Esophagus muscularis mucosa (tissue), 4 donors: Measurements from ENCODE around the gene PTPRJ. TPM values are rescaled to one million over a fixed set of nuclear protein-coding genes. Genes with fewer than 3 reads are reported as not detected.
A peak's percentile ranks its signal among the peaks of the same experiment; 100 is the strongest.

Experiments
- DNase-seq: peaks from one replicate; pipeline ENCODE4 v3.0.0-alpha.2; 2017; ENCODE audit errors: extremely low spot score
- H3K27ac ChIP-seq, 4 donors: fragments of 200-600 bp; sonication (generic); replicated peaks in 1 of 4; 1 replicate in 3 of 4; 2 replicates in 1 of 4; pipeline ENCODE4 v1.5.1; 2016 to 2019; ENCODE audit warnings: mild to moderate bottlenecking in 1 of 4
- H3K27me3 ChIP-seq, 4 donors: fragments of 200-600 bp; sonication (generic); one replicate each; pipeline versions ENCODE4 v1.5.1 to v1.6.0; 2016 to 2019
- H3K36me3 ChIP-seq, 4 donors: fragments of 200-600 bp; sonication (generic); one replicate each; pipeline ENCODE4 v1.5.1; 2016 to 2019
- H3K4me1 ChIP-seq, 4 donors: fragments of 200-600 bp; sonication (generic); one replicate each; pipeline ENCODE4 v1.5.1; 2016 to 2019
- H3K4me3 ChIP-seq, 4 donors: fragments of 200-600 bp; sonication (generic); 1 replicate in 2 of 4; 2 replicates in 2 of 4; pipeline ENCODE4 v1.5.1; 2016 to 2019; ENCODE audit warnings: mild to moderate bottlenecking in 4 of 4, moderate library complexity in 1 of 4
- H3K9me3 ChIP-seq, 4 donors: fragments of 200-600 bp; sonication (generic); 1 replicate in 3 of 4; 2 replicates in 1 of 4; pipeline ENCODE4 v1.5.1; 2016 to 2019
- CTCF ChIP-seq, 3 experiments: fragments of 200-600 bp in 2 of 3; fragments of 450-650 bp in 1 of 3; sonication (generic) in 2 of 3; IDR thresholded peaks; one replicate each; pipeline ENCODE4 v1.5.1; 2017 to 2019; ENCODE audit warnings: antibody characterized with exemption in 3 of 3, mild to moderate bottlenecking in 2 of 3, moderate library complexity in 1 of 3
- EP300 ChIP-seq: sonication (generic); formaldehyde crosslinking; IDR thresholded peaks from one replicate; pipeline ENCODE4 v1.6.1; 2017; ENCODE audit warnings: antibody characterized with exemption
- POLR2A ChIP-seq: fragments of 450-650 bp; IDR thresholded peaks from one replicate; pipeline ENCODE4 v1.6.1; 2017; ENCODE audit warnings: antibody characterized with exemption, moderate library complexity, mild to moderate bottlenecking, low read depth
- POLR2AphosphoS5 ChIP-seq, 2 donors: sonication (generic); formaldehyde crosslinking; IDR thresholded peaks; one replicate each; pipeline ENCODE4 v1.6.1; 2017; ENCODE audit warnings: antibody characterized with exemption in 2 of 2
- WGBS: methylation state at CpG from one replicate; pipeline ENCODE4 v1.1.5; 2018; 5-methylcytosine and 5-hydroxymethylcytosine counted together
- intact Hi-C: fragments of 100-400 bp; cut with DNase I; formaldehyde crosslinking; loops from one replicate; pipeline ENCODE4 v1.15.1; 2023
- total RNA-seq, 4 donors: library from RNA; depleted of rRNA; stranded (reverse); fragments of >200 nt; gene quantifications; one replicate each; pipeline versions ENCODE4 v1.1.0 to v1.2.1, GENCODE V29; 2016

The PTPRJ gene
- total RNA-seq, 4 donors from 2014 or later = 8.3 to 14.1 (median 10.5) TPM

GRCh38 chr11:48058064-48058463 lies 77.7 kb downstream of the PTPRJ start:
- Histone ChIP-seq H3K9me3 (no peaks in the 10 kb centered on the region), H3K4me1 (peaks cover 0 to 29% (median 18%) of the 10 kb centered on the region in 4 donors), H3K27ac (no peak overlapping the region), H3K27me3 (no peaks in the 10 kb centered on the region), H3K4me3 (no peak overlapping the region), H3K36me3 (no peaks in the 10 kb centered on the region)
- DNase-seq = no peak
- WGBS = 100% methylated on average over 2 of the region's 2 CpGs
- TF ChIP-seq EP300 = no peak
- TF ChIP-seq CTCF (IDR thresholded peaks at IDR 0.05) = no peak
- no peak for TF ChIP-seq POLR2AphosphoS5 (IDR thresholded peaks at IDR 0.05)
- no peak for TF ChIP-seq POLR2A
- intact Hi-C loops = no loop called here

DNA sequence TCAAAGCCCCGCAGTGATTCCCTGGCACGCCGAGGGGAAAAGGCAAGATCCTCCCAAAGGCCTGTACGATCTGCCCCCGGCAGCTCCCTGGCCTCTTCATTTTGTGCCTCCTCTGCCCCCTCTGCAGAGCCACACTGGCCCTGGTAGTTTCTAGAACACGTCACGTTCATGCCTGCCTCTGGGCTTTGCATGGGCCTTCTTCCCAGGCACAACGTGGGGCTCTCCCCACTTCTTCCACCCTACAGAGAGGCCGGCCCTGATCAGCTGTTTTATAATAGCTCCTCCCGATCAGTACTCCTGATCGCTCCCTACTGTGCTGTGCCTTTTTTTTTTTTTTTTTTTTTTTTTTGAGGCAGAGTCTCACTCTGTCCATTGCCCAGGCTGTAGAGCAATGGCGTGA lies 78.4 kb downstream of the PTPRJ start:
- no peak for DNase-seq
- Histone ChIP-seq H3K27me3 (no peaks in the 10 kb centered on the region), H3K4me3 (no peak overlapping the region), H3K27ac (no peak overlapping the region), H3K4me1 (peaks cover 6 to 34% (median 26%) of the 10 kb centered on the region in 4 donors), H3K9me3 (no peaks in the 10 kb centered on the region), H3K36me3 (no peaks in the 10 kb centered on the region)
- intact Hi-C loops = no loop called here
- 96% methylated on average over 12 of the region's 12 CpGs for WGBS
- TF ChIP-seq CTCF (IDR thresholded peaks at IDR 0.05) = no peak

GRCh38 chr11:48062649-48063048 lies 82.3 kb downstream of the PTPRJ start:
- no peak for TF ChIP-seq POLR2AphosphoS5 (IDR thresholded peaks at IDR 0.05)
- TF ChIP-seq EP300 = no peak
- no peak for TF ChIP-seq POLR2A
- TF ChIP-seq CTCF (IDR thresholded peaks at IDR 0.05) = no peak
- H3K27me3 ChIP-seq = no peaks in the 10 kb centered on the region
- peaks cover 15 to 38% (median 30%) of the 10 kb centered on the region in 4 donors for H3K4me1 ChIP-seq
- no peak overlapping the region for H3K4me3 ChIP-seq
- WGBS = 94% methylated on average over 3 of the region's 3 CpGs
- intact Hi-C loops = loop anchor here (5.0 kb wide), 1 partner anchor 80 kb away; the partner anchor contains the start of gene PTPRJ
- H3K36me3 ChIP-seq = no peaks in the 10 kb centered on the region
- no peaks in the 10 kb centered on the region for H3K9me3 ChIP-seq
- peak overlapping the region; percentile 64 to 71 (median 70) for H3K27ac ChIP-seq
- no peak for DNase-seq

DNA sequence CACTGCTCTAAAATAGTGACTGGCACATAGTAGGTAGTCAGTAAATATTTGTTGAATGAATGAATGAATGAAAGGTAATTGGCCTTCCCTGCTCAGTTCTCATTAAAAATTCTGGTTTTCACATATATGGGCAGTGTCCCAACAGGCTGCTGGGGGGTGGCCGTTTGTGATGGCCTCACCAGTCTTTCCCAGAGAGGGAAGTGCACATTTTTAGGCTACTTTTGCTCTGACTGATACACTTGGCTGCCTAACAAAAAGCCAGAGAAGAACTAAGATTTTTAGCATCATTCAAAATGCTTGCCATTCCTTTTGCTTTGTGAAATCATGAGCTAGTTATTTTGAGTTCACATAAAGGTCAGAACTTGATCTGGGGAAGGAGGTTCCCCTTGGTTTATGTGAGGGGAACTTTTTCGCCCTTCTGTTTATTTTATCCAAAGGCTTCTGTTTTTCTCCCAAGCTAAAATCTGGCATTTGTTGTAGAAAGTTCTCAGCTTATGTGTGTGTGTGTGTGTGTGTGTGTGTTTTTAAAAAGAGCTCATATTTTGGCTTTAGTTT lies 83.1 kb downstream of the PTPRJ start:
- TF ChIP-seq EP300 (no peak), CTCF (IDR thresholded peaks at IDR 0.05) (no peak), POLR2A (no peak), POLR2AphosphoS5 (IDR thresholded peaks at IDR 0.05) (peak in 1 of 2 donors; percentile 74)
- no peak for DNase-seq
- H3K4me3 ChIP-seq = no peak overlapping the region
- H3K4me1 ChIP-seq = peaks cover 15 to 41% (median 30%) of the 10 kb centered on the region in 4 donors
- H3K36me3 ChIP-seq = no peaks in the 10 kb centered on the region
- H3K27me3 ChIP-seq = no peaks in the 10 kb centered on the region
- WGBS = 8% methylated on average over 2 of the region's 2 CpGs
- intact Hi-C loops = loop anchor here (5.0 kb wide), 1 partner anchor 81 kb away; the partner anchor contains the start of gene PTPRJ
- H3K27ac ChIP-seq = peak overlapping the region; percentile 64 to 71 (median 70)
- no peaks in the 10 kb centered on the region for H3K9me3 ChIP-seq

GRCh38 chr11:48064306-48064705 lies 83.9 kb downstream of the PTPRJ start:
- Histone ChIP-seq H3K4me3 (peak overlapping the region in 1 of 4 donors; percentile 3), H3K36me3 (no peaks in the 10 kb centered on the region), H3K27me3 (no peaks in the 10 kb centered on the region), H3K9me3 (no peaks in the 10 kb centered on the region), H3K27ac (peak overlapping the region; percentile 64 to 71 (median 70)), H3K4me1 (peaks cover 15 to 41% (median 30%) of the 10 kb centered on the region in 4 donors)
- intact Hi-C loops = loop anchor here (5.0 kb wide), 1 partner anchor 82 kb away; the partner anchor contains the start of gene PTPRJ
- WGBS = 75% methylated on average over 8 of the region's 8 CpGs
- DNase-seq = no peak
- TF ChIP-seq CTCF (IDR thresholded peaks at IDR 0.05) = no peak
- TF ChIP-seq POLR2AphosphoS5 (IDR thresholded peaks at IDR 0.05) = no peak
- TF ChIP-seq EP300 = no peak
- no peak for TF ChIP-seq POLR2A
